Heart left ventricle (tissue), 16 donors: ENCODE data around the gene MICAL3. TPM values are rescaled to one million over a fixed set of nuclear protein-coding genes. Genes with fewer than 3 reads are reported as not detected.

Source experiments
- ATAC-seq, 4 donors: fragments of 200-7000 bp; cut with Tn5 transposase; one replicate each; pipeline ENCODE4 v1.9.1; 2020 to 2022; ENCODE audit warnings: moderate library complexity in 4 of 4, mild to moderate bottlenecking in 3 of 4, moderate number of reproducible peaks in 1 of 4
- DNase-seq, 5 donors: peaks; one replicate each; pipeline ENCODE4 v3.0.0-alpha.2; 2020
- H3K27ac ChIP-seq, 12 donors: fragments of 200-600 bp; sonication (generic) in 4 of 12; one replicate each; pipeline versions ENCODE4 v1.5.0 to v1.8.0; 2016 to 2022; ENCODE audit warnings: mild to moderate bottlenecking in 2 of 12
- H3K27me3 ChIP-seq, 9 donors: fragments of 200-600 bp; sonication (generic) in 2 of 9; one replicate each; pipeline versions ENCODE4 v1.5.1 to v1.8.0; 2016 to 2022; ENCODE audit warnings: mild to moderate bottlenecking in 3 of 9
- H3K36me3 ChIP-seq, 9 donors: fragments of 200-600 bp; sonication (generic) in 2 of 9; one replicate each; pipeline versions ENCODE4 v1.5.0 to v1.8.0; 2018 to 2022; ENCODE audit warnings: mild to moderate bottlenecking in 2 of 9
- H3K4me1 ChIP-seq, 12 donors: fragments of 200-600 bp; sonication (generic) in 4 of 12; one replicate each; pipeline versions ENCODE4 v1.5.0 to v1.8.0; 2016 to 2022; ENCODE audit warnings: mild to moderate bottlenecking in 3 of 12
- H3K4me3 ChIP-seq, 12 donors: fragments of 200-600 bp; sonication (generic) in 4 of 12; one replicate each; pipeline versions ENCODE4 v1.5.0 to v1.8.0; 2017 to 2022; ENCODE audit warnings: mild to moderate bottlenecking in 9 of 12, moderate library complexity in 4 of 12
- H3K9me3 ChIP-seq, 12 donors: fragments of 200-600 bp; sonication (generic) in 4 of 12; one replicate each; pipeline versions ENCODE4 v1.5.0 to v1.8.0; 2016 to 2022; ENCODE audit warnings: mild to moderate bottlenecking in 1 of 12
- POLR2A ChIP-seq, 2 donors: fragments of 450-650 bp; IDR thresholded peaks; one replicate each; pipeline ENCODE4 v1.6.1; 2017; ENCODE audit warnings: antibody characterized with exemption in 2 of 2, mild to moderate bottlenecking in 2 of 2, moderate library complexity in 2 of 2
- WGBS, 4 donors: extraction: QIAGEN DNeasy Blood & Tissue Kit in 2 of 4; methylation state at CpG; one replicate each; pipeline versions ENCODE4 v1.1.5 to v1.1.7; 2013 to 2018; 5-methylcytosine and 5-hydroxymethylcytosine counted together
- intact Hi-C, 10 donors: fragments of 100-400 bp; cut with DNase I; formaldehyde crosslinking; loops; one replicate each; pipeline versions ENCODE4 v1.11.1 to v1.14.2; 2022
- polyA plus RNA-seq, 2 donors: library from polyadenylated mRNA; stranded (reverse); fragments of 200-250 nt; gene quantifications; one replicate each; pipeline ENCODE4 v1.2.3, GENCODE V29; 2013
- total RNA-seq, 9 donors: library from RNA; depleted of rRNA in 2 of 9; stranded (reverse); fragments of >200 nt in 2 of 9; fragmentation: NEBNext Ultra II Directional in 3 of 9; extraction: Animal tissue kit (Norgen Biotek cat#: 25700) in 3 of 9; gene quantifications; one replicate each; pipeline versions ENCODE4 v1.1.0 to v1.2.4, GENCODE V29; 2016 to 2023
- TF ChIP-seq, protein P1 (sequence below), 12 donors: fragments of 200-600 bp; sonication (generic) in 4 of 12; IDR thresholded peaks; one replicate each; pipeline versions ENCODE4 v1.5.0 to v1.8.0; 2018 to 2022; ENCODE audit warnings: antibody characterized with exemption in 12 of 12, mild to moderate bottlenecking in 5 of 12
- donor health status: ischemic (EF 13 %, LVEDD 7.1; RV severe dilation, severe dysfunction).
- donor health status: healthy with polysubstance abuse.
- donor health status: DM: no; HTN: yes; CAD: no.
- donor health status: DM: no; HTN: no; CAD: no.
- donor health status: ischemic (EF 25% LVEDD 6.9; RV normal size, moderate dysfunction).
- donor health status: ischemic (EF 25% LVEDD 5.7; RV mildly dilated, moderate dysfunction).
- donor health status: healthy.
- donor health status: DM: yes; HTN: yes; CAD: no.
- donor health status: ischemic (EF 35%, LVEDD 5.7; RV mildly dilated, moderate dysfunction).
- donor health status: nonischemic (EF 11% LVEDD 7.7; RV severe dilation, severe dysfunction).
- donor health status: DM: yes; HTN: yes; CAD: no.
- donor health status: PGD.
- donor health status: ischemic (EF 29% LVEDD 5.4; RV normal size, mild dysfunction).
- donor health status: nonischemic (EF 23%, LVEDD 6.1; RV moderate dilation, normal function).

MICAL3 gene
- total and polyA plus RNA-seq, 11 donors = 41.3 to 125 (median 83.3) TPM

DNA sequence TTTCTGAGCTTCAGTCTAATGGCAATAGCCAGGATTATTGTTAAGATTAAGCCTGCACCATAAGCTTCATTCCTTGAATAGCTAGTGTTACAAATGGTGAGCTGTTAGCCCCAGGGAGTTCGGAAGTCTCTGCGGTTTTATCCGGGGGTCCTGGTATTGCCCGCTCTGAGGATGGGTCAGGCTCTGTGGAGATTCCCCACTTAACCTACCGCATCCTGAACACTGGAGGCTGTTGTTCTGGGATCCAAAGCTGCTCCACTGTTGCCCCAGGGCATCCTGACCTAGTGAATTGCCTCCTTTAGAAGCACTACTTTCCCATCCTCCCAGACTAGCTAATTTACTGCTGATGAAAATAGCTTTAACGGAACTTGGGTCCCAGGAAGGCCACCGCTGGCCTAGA lies 38.9 kb upstream of the MICAL3 start:
- Histone ChIP-seq H3K4me1 (peaks cover 0 to 31% (median 6%) of the 10 kb centered on the region in 12 donors), H3K9me3 (no peaks in the 10 kb centered on the region), H3K27me3 (peaks cover 0 to 8% (median 0%) of the 10 kb centered on the region in 9 donors), H3K4me3 (no peak overlapping the region), H3K27ac (no peak overlapping the region), H3K36me3 (no peaks in the 10 kb centered on the region)
- TF ChIP-seq POLR2A (IDR thresholded peaks at IDR 0.05) = no peak
- TF ChIP-seq, protein P1, sequence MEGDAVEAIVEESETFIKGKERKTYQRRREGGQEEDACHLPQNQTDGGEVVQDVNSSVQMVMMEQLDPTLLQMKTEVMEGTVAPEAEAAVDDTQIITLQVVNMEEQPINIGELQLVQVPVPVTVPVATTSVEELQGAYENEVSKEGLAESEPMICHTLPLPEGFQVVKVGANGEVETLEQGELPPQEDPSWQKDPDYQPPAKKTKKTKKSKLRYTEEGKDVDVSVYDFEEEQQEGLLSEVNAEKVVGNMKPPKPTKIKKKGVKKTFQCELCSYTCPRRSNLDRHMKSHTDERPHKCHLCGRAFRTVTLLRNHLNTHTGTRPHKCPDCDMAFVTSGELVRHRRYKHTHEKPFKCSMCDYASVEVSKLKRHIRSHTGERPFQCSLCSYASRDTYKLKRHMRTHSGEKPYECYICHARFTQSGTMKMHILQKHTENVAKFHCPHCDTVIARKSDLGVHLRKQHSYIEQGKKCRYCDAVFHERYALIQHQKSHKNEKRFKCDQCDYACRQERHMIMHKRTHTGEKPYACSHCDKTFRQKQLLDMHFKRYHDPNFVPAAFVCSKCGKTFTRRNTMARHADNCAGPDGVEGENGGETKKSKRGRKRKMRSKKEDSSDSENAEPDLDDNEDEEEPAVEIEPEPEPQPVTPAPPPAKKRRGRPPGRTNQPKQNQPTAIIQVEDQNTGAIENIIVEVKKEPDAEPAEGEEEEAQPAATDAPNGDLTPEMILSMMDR (IDR thresholded peaks at IDR 0.05) = no peak
- DNase-seq (no peak), ATAC-seq (no peak)
- 90 to 93% (median 93%) methylated on average over 7 of the region's 7 CpGs for WGBS, 4 donors
- intact Hi-C loops = no loop called here

DNA sequence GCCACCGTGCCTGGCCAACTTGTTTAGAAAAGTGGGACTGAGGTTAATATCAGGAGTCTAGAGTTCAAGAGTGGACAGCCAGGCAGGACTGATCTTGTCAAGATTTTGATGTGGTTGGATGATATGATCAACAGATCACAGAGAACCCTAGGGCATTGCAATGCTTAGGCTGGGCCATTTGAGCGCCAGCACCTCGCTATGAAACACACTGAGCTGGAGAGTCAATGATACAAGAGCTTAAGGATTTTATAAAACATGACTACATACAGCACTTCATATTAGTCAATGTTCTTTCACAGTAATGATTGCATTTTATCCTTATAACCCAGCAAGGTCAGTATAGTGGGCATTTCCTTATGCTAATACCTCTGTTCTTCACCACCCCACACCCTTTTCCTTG lies 38.1 kb upstream of the MICAL3 start:
- H3K4me3 ChIP-seq = no peak overlapping the region
- peaks cover 0 to 33% (median 8%) of the 10 kb centered on the region in 12 donors for H3K4me1 ChIP-seq
- WGBS, 4 donors = 91 to 98% (median 97%) methylated on average over 3 of the region's 3 CpGs
- intact Hi-C loops = no loop called here
- no peak overlapping the region for H3K27ac ChIP-seq
- ATAC-seq (no peak), DNase-seq (no peak)
- TF ChIP-seq, protein P1 (IDR thresholded peaks at IDR 0.05) = no peak
- TF ChIP-seq POLR2A (IDR thresholded peaks at IDR 0.05) = no peak
- no peaks in the 10 kb centered on the region for H3K36me3 ChIP-seq
- peaks cover 0 to 8% (median 0%) of the 10 kb centered on the region in 9 donors for H3K27me3 ChIP-seq
- no peaks in the 10 kb centered on the region for H3K9me3 ChIP-seq

DNA sequence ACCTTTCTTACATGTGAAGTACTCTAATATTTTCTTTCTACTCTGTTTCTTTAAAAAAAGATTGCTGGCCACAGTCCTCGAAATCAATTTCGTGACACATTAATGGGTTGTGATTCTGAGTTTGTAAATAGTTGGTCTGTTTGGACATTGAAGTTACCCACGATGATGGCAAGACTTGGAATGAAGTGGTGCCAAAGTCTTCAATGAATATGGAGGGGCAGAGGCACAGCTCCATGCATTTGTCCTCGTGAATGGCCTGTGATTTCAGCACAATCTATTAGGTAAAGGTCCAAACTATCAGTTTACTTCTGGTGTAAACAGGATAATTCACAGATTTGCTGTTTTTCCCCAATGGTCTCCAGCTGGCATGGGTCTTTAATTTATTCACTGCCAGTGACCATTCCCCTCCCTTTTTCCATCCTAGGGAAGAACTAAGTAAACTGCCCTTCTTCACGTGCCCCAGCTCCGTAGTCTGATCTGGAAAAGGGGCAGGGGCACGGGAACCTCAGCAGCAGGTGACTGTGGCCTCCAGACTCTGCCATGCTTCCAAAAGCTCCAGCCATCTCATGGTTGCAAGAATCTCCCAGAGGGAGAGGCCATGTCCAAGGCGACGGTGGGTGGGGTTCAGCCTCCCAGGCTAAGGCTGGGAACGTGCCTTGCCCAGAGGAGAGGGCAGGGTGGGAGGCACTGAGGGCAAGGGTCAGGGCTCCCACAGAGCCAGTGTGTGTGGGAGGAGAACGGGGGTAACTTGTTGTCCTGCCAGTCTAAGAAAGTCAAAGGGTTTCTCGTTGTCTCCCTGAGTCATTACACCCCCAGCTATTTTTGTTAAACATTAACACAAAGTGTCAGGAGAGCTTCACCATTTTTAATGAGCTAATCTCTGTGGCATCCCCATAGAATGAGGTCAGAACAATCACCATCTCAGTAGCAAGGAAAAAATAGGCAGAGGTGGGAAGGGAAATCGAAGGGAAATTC lies 36.6 kb upstream of the MICAL3 start:
- peaks cover 0 to 40% (median 21%) of the 10 kb centered on the region in 12 donors for H3K4me1 ChIP-seq
- H3K27me3 ChIP-seq = peaks cover 0 to 8% (median 0%) of the 10 kb centered on the region in 9 donors
- H3K36me3 ChIP-seq = no peaks in the 10 kb centered on the region
- peak overlapping the region in 4 of 12 donors; percentile 17 to 48 (median 38) for H3K27ac ChIP-seq
- DNase-seq (no peak), ATAC-seq (no peak)
- no peak overlapping the region for H3K4me3 ChIP-seq
- TF ChIP-seq POLR2A (IDR thresholded peaks at IDR 0.05) = no peak
- TF ChIP-seq, protein P1 (IDR thresholded peaks at IDR 0.05) = no peak
- H3K9me3 ChIP-seq = no peaks in the 10 kb centered on the region
- 69 to 76% (median 70%) methylated on average over 13 of the region's 13 CpGs for WGBS, 4 donors
- intact Hi-C loops = no loop called here

DNA sequence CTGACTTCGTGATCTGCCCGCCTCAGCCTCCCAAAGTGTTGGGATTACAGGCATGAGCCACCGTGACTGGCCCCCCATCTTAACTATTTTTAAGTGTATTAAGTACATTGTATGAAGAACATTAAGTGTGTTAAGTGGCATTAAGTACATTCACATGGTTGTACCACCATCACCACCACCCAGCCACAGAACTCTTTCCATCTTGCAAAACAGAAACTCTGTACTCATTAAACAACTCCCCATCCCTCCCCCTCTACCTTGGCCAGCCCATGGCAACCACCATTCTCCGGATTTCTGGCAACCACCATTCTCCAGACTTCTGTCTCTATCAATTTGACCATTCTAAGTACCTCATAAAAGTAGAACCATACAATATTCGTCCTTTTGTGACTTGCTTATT lies 35.6 kb upstream of the MICAL3 start:
- Histone ChIP-seq H3K4me3 (no peak overlapping the region), H3K27ac (peak overlapping the region in 1 of 12 donors; percentile 48), H3K4me1 (peaks cover 0 to 41% (median 25%) of the 10 kb centered on the region in 12 donors), H3K9me3 (no peaks in the 10 kb centered on the region), H3K36me3 (no peaks in the 10 kb centered on the region), H3K27me3 (peaks cover 0 to 5% (median 0%) of the 10 kb centered on the region in 9 donors)
- 86 to 92% (median 88%) methylated on average over 5 of the region's 5 CpGs for WGBS, 4 donors
- DNase-seq (no peak), ATAC-seq (no peak)
- intact Hi-C loops = no loop called here
- TF ChIP-seq, protein P1 (IDR thresholded peaks at IDR 0.05) = no peak
- TF ChIP-seq POLR2A (IDR thresholded peaks at IDR 0.05) = no peak
